K562 (cell line): ENCODE results near the gene CACNA1E. TPM values are rescaled to one million over a fixed set of nuclear protein-coding genes. Genes with fewer than 3 reads are reported as not detected.
A peak's percentile ranks its signal among the peaks of the same experiment; 100 is the strongest.

Source experiments
- ATAC-seq: fragments of 200-7000 bp; cut with Tn5 transposase; 3 replicates; pipeline ENCODE4 v1.9.1; 2020; ENCODE audit warnings: moderate library complexity
- BruUV-seq: library from RNA; stranded (reverse); fragments of 400-500 nt; replicated peaks from 2 replicates; lab custom pipeline; 2021; lab: Mats Ljungman, UMichigan
- CTCF ChIA-PET: fragments of 300-600 bp; formaldehyde crosslinking; extraction: SDS; loops from one replicate; lab custom pipeline; 2021; ENCODE audit warnings: low intra/inter-chr PET ratio; lab: Yijun Ruan, JAX
- POLR2A ChIA-PET: fragments of 300-600, 350-650 bp; sonication (Branson Sonifier 250); formaldehyde crosslinking; extraction: SDS; loops from one replicate; lab custom pipeline; 2021; ENCODE audit warnings: antibody characterized with exemption, inconsistent platforms; lab: Yijun Ruan, JAX
- DNase-seq, 4 experiments: peaks; one replicate each; pipeline versions ENCODE4 v3.0.0 to v3.0.0-alpha.2; 2011 to 2018; ENCODE audit warnings: low spot score in 3 of 4, mixed read lengths in 3 of 4; ENCODE audit errors: extremely low read depth in 1 of 4
- FAIRE-seq: peaks from 2 replicates; lab custom pipeline; 2011; peaks lifted over from hg19 to GRCh38; lab: Jason Lieb, UNC
- H2AFZ ChIP-seq: 2 replicates; pipeline ENCODE4 v1.6.0; 2011; ENCODE audit warnings: low read depth, low read length, control low read depth, inconsistent platforms
- H3K27ac ChIP-seq: fragments of 200-600 bp; 3 replicates; pipeline ENCODE4 v1.8.0; 2011; ENCODE audit warnings: low read depth, mild to moderate bottlenecking, control low read depth, inconsistent platforms, low read length, moderate library complexity, mixed read lengths; ENCODE audit errors: extremely low read depth
- H3K27me3 ChIP-seq, 2 experiments: fragments of 300-600 bp in 1 of 2; 2 replicates in 1 of 2; 3 replicates in 1 of 2; pipeline versions ENCODE4 v1.6.0 to v1.8.0; 2011; ENCODE audit warnings: inconsistent platforms in 2 of 2, low read length in 2 of 2, mild to moderate bottlenecking in 1 of 2, mixed read lengths in 1 of 2, moderate library complexity in 1 of 2; ENCODE audit not compliant: control insufficient read depth in 2 of 2, insufficient read depth in 2 of 2
- H3K36me3 ChIP-seq: fragments of 300-600 bp; 3 replicates; pipeline ENCODE4 v1.8.0; 2011; ENCODE audit warnings: mild to moderate bottlenecking, low read length, inconsistent platforms; ENCODE audit not compliant: control insufficient read depth, insufficient read depth
- H3K4me1 ChIP-seq, 2 experiments: fragments of 200-600 bp in 1 of 2; replicated peaks in 1 of 2; 2 replicates in 1 of 2; 3 replicates in 1 of 2; pipeline versions ENCODE4 v1.5.1 to v1.8.0; 2011; ENCODE audit warnings: inconsistent platforms in 2 of 2, low read length in 2 of 2, mild to moderate bottlenecking in 1 of 2, mixed read lengths in 1 of 2, moderate library complexity in 1 of 2; ENCODE audit not compliant: control insufficient read depth in 2 of 2, insufficient read depth in 2 of 2
- H3K4me2 ChIP-seq: 2 replicates; pipeline ENCODE4 v1.6.1; 2011; ENCODE audit warnings: low read length, control low read depth, inconsistent platforms, mixed read lengths; ENCODE audit not compliant: insufficient read depth
- H3K4me3 ChIP-seq: fragments of 200-600 bp; sonication (generic), shearing (Covaris generic); 2 replicates; pipeline ENCODE4 v1.5.1; 2016; ENCODE audit warnings: control low read depth, inconsistent platforms
- H3K79me2 ChIP-seq: fragments of 200-600 bp; 3 replicates; pipeline ENCODE4 v1.8.0; 2011; ENCODE audit warnings: low read length, inconsistent platforms; ENCODE audit not compliant: control insufficient read depth, insufficient read depth
- H3K9ac ChIP-seq, 2 experiments: 2 replicates each; pipeline versions ENCODE4 v1.6.0 to v1.6.1; 2011; ENCODE audit warnings: low read depth in 2 of 2, low read length in 2 of 2, control low read depth in 1 of 2, inconsistent platforms in 1 of 2, mild to moderate bottlenecking in 1 of 2, mixed read lengths in 1 of 2; ENCODE audit not compliant: insufficient read depth in 1 of 2
- H3K9me1 ChIP-seq: one replicate; pipeline ENCODE4 v1.6.0; 2011; ENCODE audit warnings: inconsistent platforms, mild to moderate bottlenecking, low read length, moderate library complexity; ENCODE audit not compliant: control insufficient read depth, insufficient read depth
- H3K9me3 ChIP-seq: replicated peaks from 2 replicates; pipeline ENCODE4 v1.5.1; 2011; ENCODE audit warnings: low read depth, low read length, inconsistent platforms; ENCODE audit not compliant: control insufficient read depth, insufficient read depth
- H4K20me1 ChIP-seq: replicated peaks from 2 replicates; pipeline ENCODE4 v1.6.1; 2011; ENCODE audit warnings: low read length, inconsistent platforms, mixed read lengths; ENCODE audit not compliant: control insufficient read depth, insufficient read depth
- ARID1B ChIP-seq: fragments of 450-650 bp; IDR thresholded peaks from 2 replicates; pipeline ENCODE4 v1.6.1; 2016; ENCODE audit warnings: antibody characterized with exemption, mild to moderate bottlenecking, inconsistent platforms
- CEBPG ChIP-seq, 3 experiments: fragments of 200-800 bp in 1 of 3; sonication (Bioruptor generic) in 1 of 3; sonication (generic) in 1 of 3; formaldehyde crosslinking in 1 of 3; IDR thresholded peaks in 2 of 3; conservative IDR thresholded peaks in 1 of 3; 2 replicates each; pipeline versions ENCODE4 v1.6.1 to v1.8.0; 2016 to 2022; ENCODE audit warnings: missing compliant biosample characterization in 2 of 3, missing genetic modification characterization in 2 of 3, mild to moderate bottlenecking in 1 of 3, missing genetic modification reagents in 1 of 3
- CTBP1 ChIP-seq: fragments of 450-650 bp; IDR thresholded peaks from 2 replicates; pipeline ENCODE4 v1.6.1; 2016; ENCODE audit warnings: borderline replicate concordance
- ETS2 ChIP-seq: IDR thresholded peaks from 2 replicates; pipeline ENCODE4 v1.6.1; 2016; ENCODE audit warnings: borderline replicate concordance, missing genetic modification characterization, mild to moderate bottlenecking, moderate library complexity, missing compliant biosample characterization; ENCODE audit not compliant: poor library complexity, severe bottlenecking
- KLF16 ChIP-seq: IDR thresholded peaks from 2 replicates; pipeline ENCODE4 v1.6.1; 2016; ENCODE audit warnings: antibody characterized with exemption
- MAZ ChIP-seq, 2 experiments: fragments of 450-650 bp in 1 of 2; sonication (generic) in 1 of 2; formaldehyde crosslinking; IDR thresholded peaks in 1 of 2; conservative IDR thresholded peaks in 1 of 2; 2 replicates each; pipeline versions ENCODE4 v1.4.0 to v1.5.0; 2020; ENCODE audit warnings: mild to moderate bottlenecking in 1 of 2, missing genetic modification reagents in 1 of 2
- RCOR1 ChIP-seq, 2 experiments: IDR thresholded peaks; 2 replicates each; pipeline ENCODE4 v1.6.1; 2012; ENCODE audit warnings: low read depth in 2 of 2, low read length in 2 of 2, borderline replicate concordance in 1 of 2, improper control_type of control experiment in 1 of 2
- SP2 ChIP-seq: IDR thresholded peaks from 2 replicates; pipeline ENCODE4 v1.6.1; 2011; ENCODE audit warnings: mild to moderate bottlenecking, low read depth, low read length, moderate library complexity; ENCODE audit not compliant: poor library complexity, severe bottlenecking; ENCODE audit errors: extremely low read depth
- ZFP36 ChIP-seq: fragments of 150-350 bp; IDR thresholded peaks from 2 replicates; pipeline ENCODE4 v1.6.1; 2018; ENCODE audit warnings: low read length, low read depth; ENCODE audit not compliant: partially characterized antibody
- ZNF24 ChIP-seq: fragments of 450-650 bp; IDR thresholded peaks from 2 replicates; pipeline ENCODE4 v1.6.1; 2016
- WGBS: fragments of 100-300 bp; shearing (Covaris generic); methylation state at CpG from one replicate; pipeline ENCODE4 v1.1.6; 2016; ENCODE audit warnings: low coverage, mixed read lengths; ENCODE audit not compliant: insufficient coverage; ENCODE audit errors: missing lambda C conversion rate; 5-methylcytosine and 5-hydroxymethylcytosine counted together
- in situ Hi-C: fragments of 300-500 bp; cut with MboI; formaldehyde crosslinking; loops from 4 replicates; pipeline ENCODE4 v1.15.0; 2018; ENCODE audit warnings: inconsistent platforms, mixed read lengths
- intact Hi-C: fragments of 100-400 bp; cut with micrococcal nuclease; formaldehyde crosslinking; loops from 2 replicates; pipeline ENCODE4 v1.14.2; 2022
- polyA plus RNA-seq, 8 experiments: library from polyadenylated mRNA; depleted of rRNA in 4 of 8; stranded (reverse) in 5 of 8; unstranded in 3 of 8; fragments of >200 nt; fragmentation: Nextera tagmentation in 2 of 8; fragmentation: Illumina TruSeq in 1 of 8; extraction: Ambion mirVana in 2 of 8; extraction: Trizol in 1 of 8; gene quantifications; 2 replicates each; pipeline versions ENCODE4 v1.2.1 to v1.2.3, GENCODE V29; 2011 to 2014; ENCODE audit warnings: inconsistent platforms in 1 of 8, missing spikeins in 1 of 8
- total RNA-seq, 7 experiments: library from RNA; depleted of rRNA in 6 of 7; stranded (reverse); fragments of >200 nt in 6 of 7; fragmentation: Illumina TruSeq in 2 of 7; extraction: Trizol in 2 of 7; gene quantifications; 2 replicates each; pipeline versions ENCODE4 v1.2.1 to v1.2.3, GENCODE V29; 2011 to 2021; ENCODE audit warnings: low replicate concordance in 1 of 7

CACNA1E gene
- total and polyA plus RNA-seq, 9 of the 15 experiments (the other 6 are each of a cell fraction or from before 2014, with no cell fraction given): under 0.01 to 0.04 TPM; not detected in 7

DNA sequence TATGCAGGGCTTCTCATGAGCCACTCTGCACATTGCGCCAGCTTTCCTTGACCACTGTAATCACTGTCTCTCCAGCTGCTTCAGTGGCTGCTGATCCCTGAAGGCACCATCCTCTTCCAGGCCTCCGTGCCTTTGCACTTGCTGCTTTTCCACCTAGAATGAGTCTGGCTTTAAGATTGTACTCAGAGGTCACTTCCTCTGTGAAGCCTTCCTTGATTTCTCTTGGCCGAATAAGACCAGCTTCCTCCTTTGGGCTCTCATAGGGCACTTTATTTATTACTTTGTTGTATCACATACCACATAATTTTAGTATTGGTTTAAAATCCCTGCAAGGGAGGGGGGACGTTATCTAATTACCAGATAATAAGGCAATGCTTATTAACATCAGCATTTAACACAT is 10.6 kb downstream of the CACNA1E start:
- ATAC-seq: no peak

DNA sequence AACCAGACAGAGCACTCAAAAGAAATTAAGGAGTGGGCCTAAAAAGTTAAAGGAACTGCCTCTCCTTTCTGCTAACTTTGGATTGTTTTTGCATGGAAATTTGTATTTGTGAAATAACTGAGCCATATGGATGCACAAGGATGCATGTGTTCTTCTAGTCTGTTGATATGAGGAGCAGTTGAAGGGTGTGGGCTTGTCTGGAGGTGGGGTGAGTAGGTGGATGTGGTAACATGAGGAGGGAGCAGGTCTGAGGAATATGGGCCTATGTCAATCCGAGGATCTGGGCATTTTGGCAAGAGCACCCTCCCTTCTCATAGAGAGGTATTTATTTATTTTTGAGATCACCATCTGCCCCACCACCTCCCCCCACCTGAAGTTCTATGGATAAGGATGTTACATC is 13.4 kb downstream of the CACNA1E start:
- BruUV-seq: no TSS peak
- no peak overlapping the region for H3K27ac ChIP-seq
- in situ Hi-C loops: no loop called here
- no peak overlapping the region for H2AFZ ChIP-seq
- no peaks in the 10 kb centered on the region for H3K79me2 ChIP-seq
- no peaks in the 10 kb centered on the region for H3K4me1 ChIP-seq
- ATAC-seq (no peak), DNase-seq (no peak), FAIRE-seq (no peak)
- H3K4me2 ChIP-seq: no peak overlapping the region
- H3K36me3 ChIP-seq: no peaks in the 10 kb centered on the region
- POLR2A ChIA-PET: no interaction called here
- 0% methylated on average over 1 of the region's 1 CpG for WGBS
- no peaks in the 10 kb centered on the region for H3K27me3 ChIP-seq
- CTCF ChIA-PET: no interaction called here
- H4K20me1 ChIP-seq: no peaks in the 10 kb centered on the region
- H3K4me3 ChIP-seq: no peak overlapping the region
- no peak overlapping the region for H3K9ac ChIP-seq
- intact Hi-C loops: no loop called here
- no peaks in the 10 kb centered on the region for H3K9me1 ChIP-seq
- no peaks in the 10 kb centered on the region for H3K9me3 ChIP-seq
- TF ChIP-seq KLF16: no peak
- TF ChIP-seq CTBP1: no peak
- TF ChIP-seq ARID1B: no peak
- no peak for TF ChIP-seq MAZ (CRISPR knock-in tag; conservative IDR thresholded peaks at IDR 0.05 in 1 of 2, IDR thresholded peaks at IDR 0.05 in 1 of 2)
- no peak for TF ChIP-seq ETS2 (tag)
- no peak for TF ChIP-seq SP2
- TF ChIP-seq ZNF24: no peak

More for the DNA sequence above, 10.6 kb downstream of the CACNA1E start:
- no peaks in the 10 kb centered on the region for H4K20me1 ChIP-seq
- ChIA-PET CTCF (no interaction called here), POLR2A (interaction anchor here (1.3 kb wide), 1 partner anchor 11 kb away, joined by 3 read pairs; the partner anchor contains the start of gene CACNA1E)
- no peak for FAIRE-seq
- H2AFZ ChIP-seq: no peak overlapping the region
- H3K9ac ChIP-seq: no peak overlapping the region
- H3K27ac ChIP-seq: no peak overlapping the region
- H3K4me3 ChIP-seq: no peak overlapping the region
- WGBS: 5% methylated on average over 4 of the region's 4 CpGs
- no peaks in the 10 kb centered on the region for H3K9me1 ChIP-seq
- no peaks in the 10 kb centered on the region for H3K27me3 ChIP-seq
- no peak overlapping the region for H3K4me2 ChIP-seq
- DNase-seq: no peak
- no TSS peak for BruUV-seq
- no peaks in the 10 kb centered on the region for H3K9me3 ChIP-seq
- no peaks in the 10 kb centered on the region for H3K79me2 ChIP-seq
- TF ChIP-seq RCOR1 (IDR thresholded peaks at IDR 0.05; ENCODE audit: borderline replicate concordance in 1 of 2, low read depth in 2 of 2, low read length in 2 of 2) (no peak), CEBPG (CRISPR knock-in tag; IDR thresholded peaks at IDR 0.05) (no peak), CEBPG (tag; conservative IDR thresholded peaks at IDR 0.05 in 1 of 2, IDR thresholded peaks at IDR 0.05 in 1 of 2) (no peak), ZFP36 (peak; percentile 95)
- H3K4me1 ChIP-seq: no peaks in the 10 kb centered on the region
- in situ Hi-C loops (no loop called here), intact Hi-C loops (no loop called here)
- H3K36me3 ChIP-seq: no peaks in the 10 kb centered on the region
